Activated effector memory CD4-positive, alpha-beta T cell treated with anti-CD3 and anti-CD28 coated beads, Interleukin-2, amount 50 U/mL, for 16 hours (primary cell): ENCODE measurements around the gene MRPL51.

Experiments used
- DNase-seq: peaks from one replicate; pipeline ENCODE4 v3.0.0-alpha.2; 2020

The MRPL51 gene

DNA sequence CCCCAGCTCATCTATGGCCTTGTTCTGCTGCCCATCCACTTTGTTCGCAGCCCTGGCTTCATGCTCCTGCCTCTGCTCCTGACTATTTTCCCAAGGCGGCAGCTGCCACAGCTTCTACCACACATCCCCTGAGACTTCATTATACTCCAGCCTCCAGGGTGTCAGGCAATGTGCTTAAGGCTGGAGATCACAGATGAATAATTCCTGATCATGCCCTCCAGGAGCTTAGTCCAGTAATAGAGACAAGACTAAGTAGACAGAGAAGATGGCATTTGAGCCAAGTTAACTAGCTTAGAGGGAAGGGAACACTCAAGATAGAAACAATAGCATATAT is 34.1 kb downstream of the MRPL51 start:
- DNase-seq, result no peak

DNA sequence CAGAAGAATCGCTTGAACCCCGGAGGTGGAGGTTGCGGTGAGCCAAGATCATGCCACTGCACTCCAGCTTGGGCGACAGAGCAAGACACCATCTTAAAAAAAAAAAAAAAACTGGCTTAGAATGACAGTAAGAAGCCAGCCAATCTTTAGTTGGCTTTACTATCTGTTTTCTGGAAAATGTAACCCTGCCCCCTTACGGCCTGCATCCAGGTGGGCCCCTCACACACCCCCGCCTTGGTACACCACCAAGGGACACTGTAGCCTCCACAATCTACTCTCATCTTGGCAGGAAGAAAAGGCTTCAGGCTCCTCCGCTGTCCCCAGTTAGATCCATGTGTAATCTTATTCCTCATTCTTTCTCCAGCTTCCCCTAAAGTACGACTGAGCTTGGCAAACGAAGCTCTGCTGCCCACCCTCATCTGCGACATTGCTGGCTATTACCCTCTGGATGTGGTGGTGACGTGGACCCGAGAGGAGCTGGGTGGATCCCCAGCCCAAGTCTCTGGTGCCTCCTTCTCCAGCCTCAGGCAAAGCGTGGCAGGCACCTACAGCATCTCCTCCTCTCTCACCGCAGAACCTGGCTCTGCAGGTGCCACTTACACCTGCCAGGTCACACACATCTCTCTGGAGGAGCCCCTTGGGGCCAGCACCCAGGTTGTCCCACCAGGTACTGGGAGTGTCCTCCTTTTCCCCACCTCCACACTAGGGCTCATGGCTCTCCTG is 34.6 kb downstream of the MRPL51 start:
- peak; percentile 48 for DNase-seq

DNA sequence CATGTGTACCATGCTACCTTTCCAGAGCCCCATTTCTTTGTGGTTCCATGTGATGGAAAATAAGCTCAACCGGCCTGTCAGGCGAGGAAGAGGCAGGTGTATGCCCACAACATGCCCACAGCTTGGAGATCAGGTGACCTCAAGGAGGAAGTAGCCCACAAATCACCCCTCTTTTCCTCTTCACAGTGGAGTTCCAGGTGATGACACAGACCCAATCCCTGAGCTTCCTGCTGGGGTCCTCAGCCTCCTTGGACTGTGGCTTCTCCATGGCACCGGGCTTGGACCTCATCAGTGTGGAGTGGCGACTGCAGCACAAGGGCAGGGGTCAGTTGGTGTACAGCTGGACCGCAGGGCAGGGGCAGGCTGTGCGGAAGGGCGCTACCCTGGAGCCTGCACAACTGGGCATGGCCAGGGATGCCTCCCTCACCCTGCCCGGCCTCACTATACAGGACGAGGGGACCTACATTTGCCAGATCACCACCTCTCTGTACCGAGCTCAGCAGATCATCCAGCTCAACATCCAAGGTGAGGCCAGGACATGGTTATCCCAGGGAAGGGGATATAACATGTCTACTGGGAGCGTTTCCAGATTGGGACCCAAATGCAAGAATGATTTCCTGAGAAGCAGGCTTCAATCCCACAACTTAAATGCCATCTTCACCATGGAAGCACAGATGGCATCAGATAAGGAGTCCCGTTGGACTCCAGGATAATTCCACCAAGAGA is 35.7 kb downstream of the MRPL51 start:
- peak; percentile 60 for DNase-seq

DNA sequence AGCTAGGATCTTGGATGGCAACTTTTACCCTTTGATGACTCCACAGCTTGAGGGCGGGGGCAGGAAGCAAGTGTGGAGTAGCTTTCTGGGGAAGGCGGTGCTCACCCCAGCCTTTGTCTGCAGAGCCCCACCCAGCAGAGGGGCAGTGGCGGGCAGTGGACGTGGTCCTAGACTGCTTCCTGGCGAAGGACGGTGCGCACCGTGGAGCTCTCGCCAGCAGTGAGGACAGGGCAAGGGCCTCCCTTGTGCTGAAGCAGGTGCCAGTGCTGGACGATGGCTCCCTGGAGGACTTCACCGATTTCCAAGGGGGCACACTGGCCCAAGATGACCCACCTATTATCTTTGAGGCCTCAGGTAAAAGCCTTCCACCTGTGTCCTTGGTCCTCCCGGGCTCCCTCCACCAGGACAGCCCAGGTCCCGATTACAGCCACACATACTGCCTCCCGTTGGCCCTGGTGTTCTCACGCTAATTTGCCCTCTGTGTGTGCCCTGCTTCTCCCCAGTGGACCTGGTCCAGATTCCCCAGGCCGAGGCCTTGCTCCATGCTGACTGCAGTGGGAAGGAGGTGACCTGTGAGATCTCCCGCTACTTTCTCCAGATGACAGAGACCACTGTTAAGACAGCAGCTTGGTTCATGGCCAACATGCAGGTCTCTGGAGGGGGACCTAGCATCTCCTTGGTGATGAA is 40.0 kb downstream of the MRPL51 start:
- peak; percentile 80 for DNase-seq

DNA sequence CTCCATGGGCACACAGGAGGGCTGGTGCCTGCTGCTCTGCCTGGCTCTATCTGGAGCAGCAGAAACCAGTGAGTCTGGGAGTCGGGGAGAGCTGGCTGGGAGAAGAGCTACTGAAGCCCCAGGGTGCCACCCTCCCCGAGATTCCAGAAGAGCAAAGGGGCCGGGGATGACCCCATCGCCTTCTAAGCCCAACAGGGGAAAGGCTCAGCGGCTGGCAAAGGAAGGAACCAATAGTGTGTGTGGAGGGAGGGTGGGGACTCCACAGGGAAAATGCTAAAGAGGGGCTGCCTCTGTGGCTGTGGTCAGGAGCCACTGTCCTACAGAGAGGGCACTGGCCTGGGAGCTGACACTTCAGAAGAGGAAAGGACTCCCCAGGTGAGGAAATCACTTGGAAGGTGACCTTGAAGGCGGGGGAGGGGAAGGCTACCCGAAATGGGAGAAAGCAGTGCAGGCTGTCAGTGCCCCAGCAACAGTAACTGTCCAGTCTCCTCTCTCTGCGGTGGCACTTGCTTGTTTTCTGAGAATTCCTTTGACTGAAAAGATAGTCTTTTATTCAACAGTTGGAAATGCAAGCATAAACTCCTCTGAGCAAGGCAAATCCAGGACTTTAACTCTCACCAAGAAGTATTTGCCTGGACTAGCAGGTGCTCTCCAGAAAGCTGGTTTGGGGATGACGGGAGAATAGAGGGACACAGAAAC is 40.7 kb downstream of the MRPL51 start:
- peak; percentile 71 for DNase-seq

DNA sequence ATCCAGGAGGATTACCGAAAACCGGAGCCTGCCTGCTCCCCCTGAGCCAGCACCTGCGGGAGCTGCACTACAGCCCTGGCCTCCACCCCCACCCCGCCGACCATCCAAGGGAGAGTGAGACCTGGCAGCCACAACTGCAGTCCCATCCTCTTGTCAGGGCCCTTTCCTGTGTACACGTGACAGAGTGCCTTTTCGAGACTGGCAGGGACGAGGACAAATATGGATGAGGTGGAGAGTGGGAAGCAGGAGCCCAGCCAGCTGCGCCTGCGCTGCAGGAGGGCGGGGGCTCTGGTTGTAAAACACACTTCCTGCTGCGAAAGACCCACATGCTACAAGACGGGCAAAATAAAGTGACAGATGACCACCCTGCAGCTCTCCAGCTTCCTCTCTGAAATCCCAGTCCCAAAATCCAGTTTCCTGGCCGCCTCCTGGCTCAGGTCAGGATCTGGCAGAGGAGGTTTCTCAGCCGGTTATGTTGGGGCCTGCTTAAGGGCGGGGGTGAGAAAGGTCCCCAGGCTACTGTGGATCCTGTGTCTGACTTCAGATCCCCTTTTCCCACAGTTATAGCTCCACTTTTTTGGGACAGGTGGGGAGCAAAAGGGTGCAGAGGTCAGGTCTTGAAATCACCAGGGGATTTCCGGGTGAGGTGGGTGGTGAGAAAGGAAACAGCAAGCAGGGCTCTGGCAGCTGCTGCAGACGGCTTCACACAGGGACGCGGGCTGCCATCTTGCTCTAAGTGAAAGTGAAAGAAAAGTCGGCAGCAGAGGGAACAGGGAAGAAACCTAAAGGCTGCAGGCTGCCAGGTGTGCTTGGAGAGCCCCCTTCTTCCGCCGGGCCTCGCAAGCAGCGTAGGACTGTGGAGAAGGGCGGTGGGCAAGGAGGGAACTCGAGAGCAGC is 41.5 kb downstream of the MRPL51 start, which contains the start of gene TAPBPL:
TSS of gene TAPBPL (plus strand) at position 695 of the 897 bp plus-strand sequence. CDS start 207 bp downstream, outside the sequence.
- DNase-seq, result peak; percentile 92

DNA sequence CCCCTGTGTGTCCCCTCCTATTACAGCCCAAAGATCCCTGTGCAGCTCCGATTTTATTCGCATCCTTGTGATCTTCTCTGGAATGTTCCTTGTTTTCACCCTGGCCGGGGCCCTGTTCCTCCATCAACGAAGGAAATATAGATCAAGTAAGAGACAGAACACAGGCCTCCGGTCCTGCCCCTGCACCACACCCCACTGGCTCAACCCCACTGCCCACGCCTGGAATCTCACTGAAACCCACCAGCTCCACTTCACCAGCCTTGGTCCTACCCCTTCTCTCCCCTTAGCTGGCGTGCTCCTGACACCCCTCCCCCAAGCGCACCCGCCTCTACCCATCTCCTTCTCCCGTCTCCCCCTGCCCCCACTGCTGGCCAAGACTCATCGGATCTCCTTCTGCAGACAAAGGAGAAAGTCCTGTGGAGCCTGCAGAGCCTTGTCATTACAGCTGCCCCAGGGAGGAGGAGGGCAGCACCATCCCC is 42.2 kb downstream of the MRPL51 start:
- DNase-seq, result peak; percentile 68

DNA sequence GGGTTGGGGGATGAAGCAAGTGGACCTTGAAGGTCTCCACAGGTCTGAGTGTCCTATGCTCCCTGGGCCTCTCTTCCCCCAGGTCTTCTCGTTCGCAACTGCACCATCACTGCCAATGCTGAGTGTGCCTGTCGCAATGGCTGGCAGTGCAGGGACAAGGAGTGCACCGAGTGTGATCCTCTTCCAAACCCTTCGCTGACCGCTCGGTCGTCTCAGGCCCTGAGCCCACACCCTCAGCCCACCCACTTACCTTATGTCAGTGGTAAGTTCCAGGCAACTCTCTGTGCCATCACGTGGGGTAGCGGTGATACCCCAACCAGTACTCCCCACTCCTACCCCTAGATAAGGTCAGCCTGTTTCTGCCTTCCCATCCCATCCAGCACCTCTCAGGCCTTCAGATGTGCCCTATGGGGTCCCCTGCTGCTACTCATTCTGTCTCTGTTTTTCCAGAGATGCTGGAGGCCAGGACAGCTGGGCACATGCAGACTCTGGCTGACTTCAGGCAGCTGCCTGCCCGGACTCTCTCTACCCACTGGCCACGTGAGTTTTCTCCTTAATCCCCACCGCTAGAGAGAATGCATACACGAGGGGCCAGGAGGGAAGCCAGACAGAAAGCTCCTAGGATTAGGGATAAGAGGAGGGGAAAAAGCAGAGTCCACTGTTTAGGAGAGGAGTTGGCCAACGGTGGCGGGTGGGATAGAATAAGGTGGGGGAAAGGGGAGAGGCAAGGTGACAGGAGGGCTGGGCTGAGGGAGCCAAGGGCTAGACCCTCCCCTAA is 42.8 kb downstream of the MRPL51 start:
- DNase-seq, result peak; percentile 62

DNA sequence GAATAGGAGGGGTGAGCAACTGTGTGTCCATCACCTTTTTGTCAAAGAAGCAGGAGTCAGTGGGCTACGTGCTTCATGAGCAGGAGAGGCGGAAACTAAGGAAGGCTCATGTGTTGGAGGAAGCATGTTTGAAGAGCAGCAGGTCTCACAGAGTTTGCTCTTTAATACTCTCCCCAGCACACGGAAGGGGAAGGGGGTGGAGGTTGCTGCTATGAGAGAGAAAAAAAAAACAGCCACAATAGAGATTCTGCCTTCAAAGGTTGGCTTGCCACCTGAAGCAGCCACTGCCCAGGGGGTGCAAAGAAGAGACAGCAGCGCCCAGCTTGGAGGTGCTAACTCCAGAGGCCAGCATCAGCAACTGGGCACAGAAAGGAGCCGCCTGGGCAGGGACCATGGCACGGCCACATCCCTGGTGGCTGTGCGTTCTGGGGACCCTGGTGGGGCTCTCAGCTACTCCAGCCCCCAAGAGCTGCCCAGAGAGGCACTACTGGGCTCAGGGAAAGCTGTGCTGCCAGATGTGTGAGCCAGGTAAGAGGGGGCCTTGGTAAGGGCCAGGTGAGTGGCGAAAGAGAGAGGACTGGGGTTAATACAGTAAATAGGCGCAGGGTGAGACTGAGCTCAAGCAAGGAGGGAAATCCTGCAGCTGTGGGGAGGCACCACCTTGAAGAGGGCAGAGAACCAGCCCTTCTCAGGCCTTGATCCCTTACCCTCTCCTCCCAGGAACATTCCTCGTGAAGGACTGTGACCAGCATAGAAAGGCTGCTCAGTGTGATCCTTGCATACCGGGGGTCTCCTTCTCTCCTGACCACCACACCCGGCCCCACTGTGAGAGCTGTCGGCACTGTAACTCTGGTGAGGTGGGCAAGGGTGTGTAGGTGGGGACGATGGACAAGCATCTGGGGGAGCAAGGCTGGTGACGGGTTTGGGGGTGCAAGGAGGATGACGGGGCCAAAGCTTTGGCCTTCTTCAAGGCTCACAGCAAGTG is 48.1 kb downstream of the MRPL51 start, which contains the start of gene CD27:
TSS of gene CD27 (plus strand) at position 252 of the 985 bp plus-strand sequence. CDS start at position 393, 141 bp downstream.
- peak; percentile 67 for DNase-seq

DNA sequence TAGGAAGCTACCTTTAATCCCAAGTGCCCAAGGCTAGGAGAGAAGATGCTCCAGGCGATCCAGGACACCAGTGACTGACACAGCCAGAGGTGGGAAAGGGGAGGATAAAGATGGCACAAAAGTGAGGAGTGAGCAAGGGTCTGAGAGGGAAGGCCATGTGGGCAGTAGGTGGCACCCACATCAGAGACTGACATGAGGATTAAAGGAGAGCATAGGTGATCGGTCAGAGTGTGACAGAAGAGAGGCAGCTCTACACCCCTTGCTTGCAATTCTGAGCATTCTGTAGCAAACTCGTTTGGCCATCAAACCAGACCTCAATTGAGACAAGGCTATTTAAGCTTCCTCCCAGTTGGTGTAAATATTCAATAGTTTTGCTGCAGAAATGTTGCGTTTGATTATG is 49.0 kb downstream of the MRPL51 start:
- peak; percentile 57 for DNase-seq

DNA sequence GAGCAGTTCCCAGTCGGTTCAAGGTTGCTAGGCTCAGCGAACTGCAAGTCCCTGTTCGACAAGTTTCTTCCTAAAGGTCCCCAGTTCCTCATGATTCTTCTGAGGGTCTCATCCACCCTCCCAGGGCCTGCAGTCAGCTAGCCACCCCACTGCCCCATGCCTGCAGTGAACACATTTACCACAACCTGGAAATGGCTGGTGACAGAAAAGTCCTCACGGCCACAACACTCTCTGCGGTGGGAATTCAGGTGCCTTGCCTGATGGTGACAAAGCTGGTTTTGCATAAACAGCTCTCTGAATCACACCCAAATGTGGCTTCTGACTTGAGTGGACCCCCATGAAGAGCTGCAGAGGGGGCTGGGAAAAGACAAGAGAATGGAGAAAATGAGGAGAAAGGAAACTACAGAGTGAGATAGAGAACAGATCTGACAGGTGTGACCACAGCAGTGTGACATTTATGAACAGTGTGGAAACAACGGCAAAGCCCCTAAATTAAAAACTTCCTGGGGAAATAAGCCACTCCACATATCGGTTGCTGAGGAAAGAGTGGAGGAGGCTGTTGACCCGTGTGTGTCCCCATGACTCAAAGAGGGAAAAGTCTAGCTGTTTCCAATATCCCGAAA is 49.6 kb downstream of the MRPL51 start:
- peak; percentile 68 for DNase-seq

DNA sequence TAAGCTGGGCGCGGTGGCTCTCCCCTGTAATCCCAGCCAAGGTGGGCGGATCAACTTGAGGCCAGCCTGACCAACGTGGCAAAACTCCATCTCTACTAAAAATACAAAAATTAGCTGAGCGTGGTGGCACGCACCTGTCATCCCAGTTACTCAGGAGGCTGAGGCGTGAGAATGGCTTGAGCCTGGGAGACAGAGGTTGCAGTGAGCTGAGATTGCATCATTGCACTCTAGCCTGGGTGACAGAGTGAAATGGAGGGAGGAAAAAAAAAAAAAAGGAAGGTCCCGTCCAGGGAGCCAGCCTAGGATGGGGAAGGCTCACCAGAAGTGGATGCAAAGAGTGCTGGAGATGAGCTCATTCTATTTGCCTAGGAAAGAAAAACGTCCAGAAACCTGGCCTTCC is 50.2 kb downstream of the MRPL51 start:
- DNase-seq, result no peak
